SK-N-MC (cell line): Measurements from ENCODE around the gene SYK.

ENCODE experiments used
- EZH2 ChIP-seq: fragments of 200-600 bp; sonication (generic); IDR thresholded peaks from one replicate; pipeline ENCODE4 v1.6.1; 2017; ENCODE audit warnings: antibody characterized with exemption
- FOXP2 ChIP-seq: optimal IDR thresholded peaks from 2 replicates; pipeline ENCODE3; 2011; ENCODE audit warnings: mild to moderate bottlenecking, moderate library complexity; ENCODE audit not compliant: insufficient read depth; ENCODE audit errors: extremely low read length, control extremely low read depth
- POLR2AphosphoS5 ChIP-seq: IDR thresholded peaks from 2 replicates; pipeline ENCODE4 v1.6.1; 2012; ENCODE audit warnings: mild to moderate bottlenecking, low read depth, low read length, borderline replicate concordance

DNA sequence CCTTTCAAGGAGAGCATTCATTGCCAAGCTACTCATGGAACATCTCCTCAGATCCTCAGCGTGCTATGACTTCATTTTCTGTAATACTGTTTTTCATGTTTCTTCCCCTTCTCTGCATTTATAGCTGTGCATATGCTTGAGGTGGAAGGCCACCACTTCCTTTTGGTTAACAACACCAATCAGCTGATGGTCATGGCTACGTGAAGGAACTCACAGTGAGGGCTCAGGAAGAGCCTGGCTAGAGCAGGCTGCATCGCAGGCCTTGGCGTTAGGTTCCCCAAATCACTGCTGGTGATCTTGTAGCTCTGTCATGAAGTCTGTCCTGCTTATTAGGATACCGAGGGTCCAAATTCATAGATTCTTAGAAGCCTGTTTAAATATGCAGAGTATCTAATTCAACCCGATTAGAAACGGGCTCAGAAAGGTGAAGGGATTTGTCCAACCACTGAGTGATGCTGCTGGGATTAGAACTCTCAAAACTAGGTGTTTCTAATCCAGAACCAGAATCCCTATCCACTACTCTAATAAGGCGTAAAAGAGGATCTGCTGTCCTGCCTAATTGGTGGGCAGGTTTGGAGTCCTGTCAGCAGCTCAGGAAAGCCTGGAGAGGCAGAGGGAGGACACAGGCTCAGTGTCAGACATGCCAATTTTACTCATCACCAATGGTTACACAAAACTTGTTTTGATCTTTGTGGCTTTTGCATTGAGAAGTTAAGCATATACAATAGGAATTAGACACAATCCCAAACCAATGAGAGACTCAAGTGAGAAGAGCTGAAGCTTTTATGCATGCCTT, 7.5 kb downstream of the SYK start:
- TF ChIP-seq POLR2AphosphoS5 (no peak), EZH2 (no peak), FOXP2 (no peak)
